ENCODE measurements around the gene MYORG. TPM values are rescaled to one million over a fixed set of nuclear protein-coding genes. Genes with fewer than 3 reads are reported as not detected.

MYORG gene
- total and polyA plus RNA-seq, 9 of the 15 experiments (the other 6 are each of a cell fraction or from before 2014, with no cell fraction given): 0.06 to 0.82 (median 0.18) TPM

DNA sequence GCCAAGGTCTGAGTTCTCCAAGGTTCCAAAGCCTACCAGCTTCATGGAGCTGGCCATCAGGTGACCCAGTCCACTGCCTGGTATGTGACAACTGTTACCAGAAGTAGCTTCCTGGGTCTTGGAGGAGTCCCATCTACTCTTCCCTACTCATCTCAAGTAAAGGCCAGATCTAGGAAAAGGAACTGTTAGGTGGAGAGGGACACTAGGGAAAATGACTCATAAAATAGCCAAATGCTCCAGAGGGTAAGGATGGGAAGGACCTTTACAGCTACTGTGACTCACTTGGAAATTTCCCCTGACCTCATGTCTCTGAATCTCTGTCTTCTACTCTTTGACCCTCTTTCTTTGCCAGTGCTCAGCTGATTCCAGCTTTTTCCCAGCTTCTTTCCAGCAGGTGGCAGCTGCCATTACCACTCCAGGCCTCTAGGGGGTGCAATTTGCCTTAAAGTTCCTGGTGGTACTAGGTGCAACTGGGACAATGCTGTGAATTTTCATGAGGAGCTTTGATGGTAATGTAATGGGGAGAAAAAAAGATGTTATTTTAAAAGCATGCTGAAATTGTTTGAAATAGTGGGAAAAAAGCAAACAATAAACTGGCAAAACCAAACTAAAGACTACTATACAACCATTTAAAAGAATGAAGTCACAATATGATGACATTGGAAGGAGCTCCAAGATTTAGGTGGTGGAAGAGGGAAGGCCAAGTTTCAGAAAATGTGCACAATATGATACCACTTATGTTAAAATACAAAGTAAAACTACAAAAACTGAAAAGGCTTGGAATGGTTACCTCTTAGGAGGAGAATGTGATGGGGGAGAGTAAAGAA lies 27.1 kb upstream of the MYORG start:
- no peak overlapping the region for H3K27ac ChIP-seq (ENCODE audit: extremely low read depth, low read depth, low read length)
- no TSS peak for BruUV-seq (replicated peaks)
- H3K9me1 ChIP-seq (ENCODE audit: control insufficient read depth, insufficient read depth, low read length): no peaks in the 10 kb centered on the region
- intact Hi-C loops (cut with micrococcal nuclease): loop anchor here (1.0 to 5.0 kb wide), 2 partner anchors 97 to 189 kb away; no protein-coding TSS in a partner anchor
- no peaks in the 10 kb centered on the region for H4K20me1 ChIP-seq (replicated peaks; ENCODE audit: control insufficient read depth, insufficient read depth, low read length)
- no peak overlapping the region for H2AFZ ChIP-seq (ENCODE audit: low read depth, low read length)
- H3K36me3 ChIP-seq (ENCODE audit: control insufficient read depth, insufficient read depth, low read length): no peaks in the 10 kb centered on the region; the same call in 2 of the 3 replicates
- H3K79me2 ChIP-seq (ENCODE audit: control insufficient read depth, insufficient read depth, low read length): no peaks in the 10 kb centered on the region
- no peak overlapping the region for H3K9ac ChIP-seq (ENCODE audit: insufficient read depth in 1 of 2, low read depth in 2 of 2, low read length in 2 of 2)
- H3K9me3 ChIP-seq (replicated peaks; ENCODE audit: control insufficient read depth, insufficient read depth, low read depth, low read length): no peaks in the 10 kb centered on the region
- ChIA-PET CTCF (ENCODE audit: low intra/inter-chr PET ratio) (interaction anchor here (1.8 kb wide), 1 partner anchor 97 kb away, joined by 14 read pairs; no protein-coding TSS in a partner anchor), POLR2A (interaction anchor here (0.5 to 2.1 kb wide), 4 partner anchors 11 to 231 kb away, joined by 3 to 7 read pairs (median 4); no protein-coding TSS in a partner anchor)
- ATAC-seq (peak; percentile 72), FAIRE-seq (peak; percentile 96), DNase-seq (ENCODE audit: extremely low read depth in 1 of 4, low spot score in 3 of 4) (peak; percentile 53 to 73 (median 72))
- H3K27me3 ChIP-seq (ENCODE audit: control insufficient read depth in 2 of 2, insufficient read depth in 2 of 2, low read length in 2 of 2): no peaks in the 10 kb centered on the region
- no peak overlapping the region for H3K4me2 ChIP-seq (ENCODE audit: insufficient read depth, low read length)
- no peaks in the 10 kb centered on the region; a peak in 1 of 5 replicates for H3K4me1 ChIP-seq (replicated peaks in 1 of 2; ENCODE audit: control insufficient read depth in 2 of 2, insufficient read depth in 2 of 2, low read length in 2 of 2)
- in situ Hi-C loops (cut with MboI): loop anchor here (10.0 kb wide), 1 partner anchor 201 kb away; no protein-coding TSS in a partner anchor
- H3K4me3 ChIP-seq: no peak overlapping the region
- TF ChIP-seq RAD21 (CRISPR knock-in tag; conservative IDR thresholded peaks at IDR 0.05 in 1 of 2, IDR thresholded peaks at IDR 0.05 in 1 of 2) (peak; percentile 55 to 70), ZBED1 (IDR thresholded peaks at IDR 0.05) (no peak), ZNF431 (CRISPR knock-in tag; IDR thresholded peaks at IDR 0.05) (no peak)
- TF ChIP-seq, protein P1, sequence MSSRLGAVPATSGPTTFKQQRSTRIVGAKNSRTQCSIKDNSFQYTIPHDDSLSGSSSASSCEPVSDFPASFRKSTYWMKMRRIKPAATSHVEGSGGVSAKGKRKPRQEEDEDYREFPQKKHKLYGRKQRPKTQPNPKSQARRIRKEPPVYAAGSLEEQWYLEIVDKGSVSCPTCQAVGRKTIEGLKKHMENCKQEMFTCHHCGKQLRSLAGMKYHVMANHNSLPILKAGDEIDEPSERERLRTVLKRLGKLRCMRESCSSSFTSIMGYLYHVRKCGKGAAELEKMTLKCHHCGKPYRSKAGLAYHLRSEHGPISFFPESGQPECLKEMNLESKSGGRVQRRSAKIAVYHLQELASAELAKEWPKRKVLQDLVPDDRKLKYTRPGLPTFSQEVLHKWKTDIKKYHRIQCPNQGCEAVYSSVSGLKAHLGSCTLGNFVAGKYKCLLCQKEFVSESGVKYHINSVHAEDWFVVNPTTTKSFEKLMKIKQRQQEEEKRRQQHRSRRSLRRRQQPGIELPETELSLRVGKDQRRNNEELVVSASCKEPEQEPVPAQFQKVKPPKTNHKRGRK (tag; IDR thresholded peaks at IDR 0.05): no peak
- TF ChIP-seq, protein P2, sequence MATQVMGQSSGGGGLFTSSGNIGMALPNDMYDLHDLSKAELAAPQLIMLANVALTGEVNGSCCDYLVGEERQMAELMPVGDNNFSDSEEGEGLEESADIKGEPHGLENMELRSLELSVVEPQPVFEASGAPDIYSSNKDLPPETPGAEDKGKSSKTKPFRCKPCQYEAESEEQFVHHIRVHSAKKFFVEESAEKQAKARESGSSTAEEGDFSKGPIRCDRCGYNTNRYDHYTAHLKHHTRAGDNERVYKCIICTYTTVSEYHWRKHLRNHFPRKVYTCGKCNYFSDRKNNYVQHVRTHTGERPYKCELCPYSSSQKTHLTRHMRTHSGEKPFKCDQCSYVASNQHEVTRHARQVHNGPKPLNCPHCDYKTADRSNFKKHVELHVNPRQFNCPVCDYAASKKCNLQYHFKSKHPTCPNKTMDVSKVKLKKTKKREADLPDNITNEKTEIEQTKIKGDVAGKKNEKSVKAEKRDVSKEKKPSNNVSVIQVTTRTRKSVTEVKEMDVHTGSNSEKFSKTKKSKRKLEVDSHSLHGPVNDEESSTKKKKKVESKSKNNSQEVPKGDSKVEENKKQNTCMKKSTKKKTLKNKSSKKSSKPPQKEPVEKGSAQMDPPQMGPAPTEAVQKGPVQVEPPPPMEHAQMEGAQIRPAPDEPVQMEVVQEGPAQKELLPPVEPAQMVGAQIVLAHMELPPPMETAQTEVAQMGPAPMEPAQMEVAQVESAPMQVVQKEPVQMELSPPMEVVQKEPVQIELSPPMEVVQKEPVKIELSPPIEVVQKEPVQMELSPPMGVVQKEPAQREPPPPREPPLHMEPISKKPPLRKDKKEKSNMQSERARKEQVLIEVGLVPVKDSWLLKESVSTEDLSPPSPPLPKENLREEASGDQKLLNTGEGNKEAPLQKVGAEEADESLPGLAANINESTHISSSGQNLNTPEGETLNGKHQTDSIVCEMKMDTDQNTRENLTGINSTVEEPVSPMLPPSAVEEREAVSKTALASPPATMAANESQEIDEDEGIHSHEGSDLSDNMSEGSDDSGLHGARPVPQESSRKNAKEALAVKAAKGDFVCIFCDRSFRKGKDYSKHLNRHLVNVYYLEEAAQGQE (IDR thresholded peaks at IDR 0.05; ENCODE audit: borderline replicate concordance): peak; percentile 66; the same call in 1 of the 2 replicates
- TF ChIP-seq, protein P2 (CRISPR knock-in tag; IDR thresholded peaks at IDR 0.05; ENCODE audit: low read depth): no peak
- TF ChIP-seq, protein P3, sequence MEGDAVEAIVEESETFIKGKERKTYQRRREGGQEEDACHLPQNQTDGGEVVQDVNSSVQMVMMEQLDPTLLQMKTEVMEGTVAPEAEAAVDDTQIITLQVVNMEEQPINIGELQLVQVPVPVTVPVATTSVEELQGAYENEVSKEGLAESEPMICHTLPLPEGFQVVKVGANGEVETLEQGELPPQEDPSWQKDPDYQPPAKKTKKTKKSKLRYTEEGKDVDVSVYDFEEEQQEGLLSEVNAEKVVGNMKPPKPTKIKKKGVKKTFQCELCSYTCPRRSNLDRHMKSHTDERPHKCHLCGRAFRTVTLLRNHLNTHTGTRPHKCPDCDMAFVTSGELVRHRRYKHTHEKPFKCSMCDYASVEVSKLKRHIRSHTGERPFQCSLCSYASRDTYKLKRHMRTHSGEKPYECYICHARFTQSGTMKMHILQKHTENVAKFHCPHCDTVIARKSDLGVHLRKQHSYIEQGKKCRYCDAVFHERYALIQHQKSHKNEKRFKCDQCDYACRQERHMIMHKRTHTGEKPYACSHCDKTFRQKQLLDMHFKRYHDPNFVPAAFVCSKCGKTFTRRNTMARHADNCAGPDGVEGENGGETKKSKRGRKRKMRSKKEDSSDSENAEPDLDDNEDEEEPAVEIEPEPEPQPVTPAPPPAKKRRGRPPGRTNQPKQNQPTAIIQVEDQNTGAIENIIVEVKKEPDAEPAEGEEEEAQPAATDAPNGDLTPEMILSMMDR (IDR thresholded peaks at IDR 0.05 in 2 of 3, conservative IDR thresholded peaks at IDR 0.05 in 1 of 3; ENCODE audit: insufficient read depth in 2 of 3, low read depth in 1 of 3, low read length in 3 of 3): peak; percentile 91 to 96 (median 93)

Data from K562 (cell line).